Bronchial epithelial cell (primary cell): ENCODE measurements around the gene OR56B4. TPM values are rescaled to one million over a fixed set of nuclear protein-coding genes. Genes with fewer than 3 reads are reported as not detected.
A peak's percentile ranks its signal among the peaks of the same experiment; 100 is the strongest.

Source experiments
- DNase-seq: peaks from one replicate; pipeline ENCODE4 v3.0.0-alpha.2; 2010; ENCODE audit warnings: low read depth
- FAIRE-seq: peaks from 2 replicates; lab custom pipeline; 2011; peaks lifted over from hg19 to GRCh38; lab: Jason Lieb, UNC
- H3K27me3 ChIP-seq: 2 replicates; pipeline ENCODE4 v1.5.1; 2011; ENCODE audit warnings: low read length; ENCODE audit not compliant: control insufficient read depth, insufficient read depth
- H3K36me3 ChIP-seq: 2 replicates; pipeline ENCODE4 v1.5.1; 2011; ENCODE audit warnings: low read length; ENCODE audit not compliant: control insufficient read depth, insufficient read depth
- H3K4me3 ChIP-seq: 2 replicates; pipeline ENCODE4 v1.5.1; 2011; ENCODE audit warnings: mild to moderate bottlenecking, low read depth, low read length, control low read depth
- total RNA-seq: library from RNA; depleted of rRNA; stranded (reverse); fragments of >200 nt; gene quantifications from 2 replicates; pipeline ENCODE4 v1.2.1, GENCODE V29; 2014
- TF ChIP-seq, protein P1 (sequence below): IDR thresholded peaks from 2 replicates; pipeline ENCODE4 v1.5.1; 2011; ENCODE audit warnings: mild to moderate bottlenecking, moderate library complexity, low read length, control low read depth, inconsistent platforms; ENCODE audit not compliant: insufficient read depth, severe bottlenecking

The OR56B4 gene
- total RNA-seq, 1 donor from 2014 or later, result not detected

DNA sequence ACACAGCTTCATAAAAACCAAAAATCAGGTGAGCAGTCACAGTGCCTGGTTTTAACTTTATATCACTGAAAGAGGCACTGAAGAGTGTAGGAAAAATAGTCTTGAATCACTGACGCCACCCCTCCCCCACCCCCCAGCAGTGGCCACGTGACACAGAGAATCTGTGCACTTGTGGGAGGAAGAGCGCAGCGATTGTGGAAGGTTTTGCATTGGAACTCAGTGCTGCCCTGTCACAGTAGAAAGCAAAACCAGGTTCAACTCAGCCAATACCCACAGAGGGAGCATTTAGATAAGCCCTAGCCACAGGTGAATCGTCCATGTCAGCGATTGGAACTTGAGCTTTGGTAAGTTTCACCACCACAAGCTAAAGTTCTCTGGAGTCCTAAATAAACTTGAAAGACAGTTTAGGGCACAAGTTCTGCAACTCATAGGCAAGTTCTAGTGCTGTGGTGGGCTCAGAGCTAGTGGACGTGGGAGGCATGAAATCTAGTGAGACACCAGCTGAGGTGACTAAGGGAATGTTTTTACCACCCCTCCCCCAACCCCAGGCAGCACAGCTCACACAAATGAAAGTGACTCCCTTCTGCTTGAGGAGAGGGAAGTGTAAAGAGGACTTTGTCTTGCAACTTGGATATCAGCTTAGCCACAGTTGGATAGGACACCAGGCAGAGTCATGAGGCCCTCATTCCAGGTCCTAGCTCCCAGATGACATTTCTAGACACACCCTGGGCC, 49.3 kb downstream of the OR56B4 start:
- DNase-seq, result no peak
- H3K4me3 ChIP-seq, result no peak overlapping the region
- FAIRE-seq, result peak; percentile 64
- TF ChIP-seq, protein P1, sequence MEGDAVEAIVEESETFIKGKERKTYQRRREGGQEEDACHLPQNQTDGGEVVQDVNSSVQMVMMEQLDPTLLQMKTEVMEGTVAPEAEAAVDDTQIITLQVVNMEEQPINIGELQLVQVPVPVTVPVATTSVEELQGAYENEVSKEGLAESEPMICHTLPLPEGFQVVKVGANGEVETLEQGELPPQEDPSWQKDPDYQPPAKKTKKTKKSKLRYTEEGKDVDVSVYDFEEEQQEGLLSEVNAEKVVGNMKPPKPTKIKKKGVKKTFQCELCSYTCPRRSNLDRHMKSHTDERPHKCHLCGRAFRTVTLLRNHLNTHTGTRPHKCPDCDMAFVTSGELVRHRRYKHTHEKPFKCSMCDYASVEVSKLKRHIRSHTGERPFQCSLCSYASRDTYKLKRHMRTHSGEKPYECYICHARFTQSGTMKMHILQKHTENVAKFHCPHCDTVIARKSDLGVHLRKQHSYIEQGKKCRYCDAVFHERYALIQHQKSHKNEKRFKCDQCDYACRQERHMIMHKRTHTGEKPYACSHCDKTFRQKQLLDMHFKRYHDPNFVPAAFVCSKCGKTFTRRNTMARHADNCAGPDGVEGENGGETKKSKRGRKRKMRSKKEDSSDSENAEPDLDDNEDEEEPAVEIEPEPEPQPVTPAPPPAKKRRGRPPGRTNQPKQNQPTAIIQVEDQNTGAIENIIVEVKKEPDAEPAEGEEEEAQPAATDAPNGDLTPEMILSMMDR, result no peak
- no peaks in the 10 kb centered on the region for H3K36me3 ChIP-seq
- no peaks in the 10 kb centered on the region for H3K27me3 ChIP-seq

Other genes with a start within 250 kb of the OR56B4 start
- not detected in 2 replicates for gene OR52E8, start 250.0 kb upstream of the OR56B4 start, total RNA-seq
- not detected in 2 replicates for gene OR52E4, start 227.1 kb upstream of the OR56B4 start, total RNA-seq
- not detected in 2 replicates for gene OR52E5, start 214.5 kb upstream of the OR56B4 start, total RNA-seq
- gene OR56A3, start 165.4 kb upstream of the OR56B4 start, total RNA-seq, result not detected in 2 replicates
- gene OR56A5, start 139.2 kb upstream of the OR56B4 start, total RNA-seq, result not detected in 2 replicates
- 0.13 TPM in 1 of 2 replicates, not detected in the other for gene OR52L1, start 120.7 kb upstream of the OR56B4 start, total RNA-seq
- not detected in 2 replicates for gene OR56A4, start 100.7 kb upstream of the OR56B4 start, total RNA-seq
- not detected in 2 replicates for gene OR56A1, start 76.9 kb upstream of the OR56B4 start, total RNA-seq
- not detected in 2 replicates for gene OR52B2, start 62.6 kb downstream of the OR56B4 start, total RNA-seq
- gene OR52W1, start 91.5 kb downstream of the OR56B4 start, total RNA-seq, result not detected in 2 replicates
- not detected in 2 replicates for gene C11orf42, start 97.9 kb downstream of the OR56B4 start, total RNA-seq
- 7.4 and 10.4 TPM in 2 replicates for gene FHIP1B, start 127.0 kb downstream of the OR56B4 start, total RNA-seq
- 0.26 TPM in 1 of 2 replicates, not detected in the other for gene CNGA4, start 131.4 kb downstream of the OR56B4 start, total RNA-seq
- gene CCKBR, start 152.2 kb downstream of the OR56B4 start, total RNA-seq, result not detected in 2 replicates
- 35.0 and 41.6 TPM in 2 replicates for gene CAVIN3, start 212.8 kb downstream of the OR56B4 start, total RNA-seq